A549 treated with Mapracorat at 1 μM for 4 hours (cell line): Measurements from ENCODE around the gene GPBP1L1. TPM values are rescaled to one million over a fixed set of nuclear protein-coding genes. Genes with fewer than 3 reads are reported as not detected.

ENCODE experiments used
- total RNA-seq: library from RNA; stranded (reverse); fragments of 200-300 nt; extraction: Qiagen RNA extraction; gene quantifications from 5 replicates; pipeline ENCODE4 v1.2.3, GENCODE V29; 2022

GPBP1L1 gene
- 31.7 to 44.7 TPM (median 33.6 TPM) in 5 replicates for total RNA-seq

GRCh38 chr1:45686288-45687013, at the start of gene GPBP1L1:
TSS of gene GPBP1L1 (minus strand) at chr1:45686533. CDS start at chr1:45659087, 27,446 bp downstream.

GRCh38 chr1:45687754-45688740, 1.7 kb upstream of the GPBP1L1 start, which contains the start of gene TMEM69:
TSS of gene TMEM69 (plus strand) at chr1:45688181. CDS start at chr1:45691069, 2,888 bp downstream.

GRCh38 chr1:45623972-45624371, 62.4 kb downstream of the GPBP1L1 start, which contains the start of gene CCDC17:
TSS of gene CCDC17 (minus strand) at chr1:45624054. CDS start at chr1:45623909, 145 bp downstream.

GRCh38 chr1:45583666-45584350, 102.5 kb downstream of the GPBP1L1 start, which contains the start of gene NASP:
TSS of gene NASP (plus strand) at chr1:45584041. CDS start at chr1:45584147, 106 bp downstream.

Other genes with a start within 250 kb of the GPBP1L1 start
- gene TESK2, start 195.4 kb downstream of the GPBP1L1 start, total RNA-seq: 0.11 to 0.24 TPM (median 0.17 TPM) in 5 replicates
- gene CCDC163, start 186.5 kb downstream of the GPBP1L1 start, total RNA-seq: 1.3 to 2.2 TPM (median 1.7 TPM) in 5 replicates
- gene MMACHC, start 186.2 kb downstream of the GPBP1L1 start, total RNA-seq: 1.8 to 2.1 TPM (median 1.9 TPM) in 5 replicates
- gene PRDX1, start 164.6 kb downstream of the GPBP1L1 start, total RNA-seq: 1,960 to 2,273 TPM (median 1,986 TPM) in 5 replicates
- 69.1 to 77.1 TPM (median 75.8 TPM) in 5 replicates for gene AKR1A1, start 135.7 kb downstream of the GPBP1L1 start, total RNA-seq
- gene NASP, start 102.5 kb downstream of the GPBP1L1 start, total RNA-seq: 103 to 152 TPM (median 120 TPM) in 5 replicates
- 0.14 to 0.36 TPM (median 0.28 TPM) in 5 replicates for gene CCDC17, start 62.5 kb downstream of the GPBP1L1 start, total RNA-seq
- 16.2 to 22.8 TPM (median 19.7 TPM) in 5 replicates for gene TMEM69, start 1.6 kb upstream of the GPBP1L1 start, total RNA-seq
- 4.1 to 6.0 TPM (median 5.0 TPM) in 5 replicates for gene IPP, start 64.1 kb upstream of the GPBP1L1 start, total RNA-seq
- gene MAST2, start 117.1 kb upstream of the GPBP1L1 start, total RNA-seq: 16.0 to 18.4 TPM (median 18.1 TPM) in 5 replicates